ENCODE measurements around the gene UTP25.
"Not testable (repeated sequence)": the region's sequence is repeated elsewhere in the genome, so short reads cannot be mapped to it uniquely, and the experiment has no call there.

Gene UTP25

DNA sequence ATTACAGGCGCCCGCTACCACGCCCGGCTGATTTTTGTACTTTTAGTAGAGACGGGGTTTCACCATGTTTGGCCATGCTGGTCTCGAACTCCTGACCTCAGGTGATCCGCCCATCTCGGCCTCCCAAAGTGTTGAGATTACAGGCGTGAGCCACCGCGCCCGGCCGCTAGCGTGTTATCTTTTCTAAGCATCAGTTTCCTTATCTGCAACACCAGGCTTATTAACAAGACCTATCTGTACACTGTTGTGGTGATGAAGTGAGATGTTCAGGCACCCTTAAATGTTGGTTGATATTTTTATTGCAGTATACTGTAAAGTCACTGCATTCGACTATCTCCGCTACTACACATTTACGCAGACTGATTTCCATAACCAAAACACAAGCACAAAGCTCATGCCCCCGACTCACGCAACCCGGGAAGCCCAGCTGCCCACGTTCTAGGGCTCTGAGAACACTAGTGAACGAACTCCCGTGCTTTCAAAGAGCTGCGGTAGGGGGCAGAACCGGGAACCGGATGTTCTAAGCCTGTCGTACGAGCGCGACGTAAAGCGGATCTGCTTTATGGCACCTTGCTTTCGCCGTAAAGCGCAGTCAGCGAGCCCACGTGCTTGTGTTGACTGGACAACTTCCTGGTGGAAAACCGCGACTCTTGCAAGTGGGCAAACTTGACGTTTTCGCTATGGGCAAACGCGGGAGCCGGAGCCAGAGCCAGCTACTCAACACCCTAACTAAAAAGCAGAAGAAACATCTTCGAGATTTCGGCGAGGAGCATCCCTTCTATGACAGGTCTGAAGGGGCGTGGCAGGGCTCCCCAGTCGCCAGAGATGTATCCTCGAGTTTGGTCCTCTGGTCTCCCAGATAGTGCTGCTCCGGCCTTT is at the start of gene UTP25:
TSS of gene UTP25 (plus strand) at position 589 of the 879 bp plus-strand sequence. CDS start at position 681, 92 bp downstream.
- DNase-seq (ENCODE audit: low read depth, low spot score): peak; percentile 98

- DNase-seq (ENCODE audit: low read depth, low spot score): no peak
Measured at GRCh38 chr1:209778102-209778501, 49.7 kb upstream of the UTP25 start.

DNA sequence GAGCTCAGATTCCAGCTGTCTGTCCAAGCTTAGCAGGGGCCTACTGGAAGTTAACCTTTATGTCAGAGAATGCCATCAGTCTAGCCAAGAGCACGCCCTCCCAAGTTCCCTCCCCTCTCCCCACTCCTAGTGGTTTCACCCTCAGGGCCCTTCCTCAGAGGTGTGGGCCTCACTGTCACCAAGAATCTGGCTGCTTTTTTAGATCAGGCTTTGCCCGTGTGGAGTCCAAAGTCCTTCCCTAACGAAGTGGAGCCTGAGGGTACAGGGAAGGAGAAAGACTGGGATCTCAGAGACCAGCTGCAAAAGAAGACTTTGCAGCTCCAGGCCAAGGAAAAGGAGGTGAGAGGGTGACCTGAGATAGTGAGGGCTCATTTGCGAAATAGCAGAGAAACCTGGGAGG is 47.5 kb upstream of the UTP25 start:
- no peak for DNase-seq (ENCODE audit: low read depth, low spot score)

GRCh38 chr1:209783386-209783785 is 44.4 kb upstream of the UTP25 start:
- DNase-seq (ENCODE audit: low read depth, low spot score): no peak

DNA sequence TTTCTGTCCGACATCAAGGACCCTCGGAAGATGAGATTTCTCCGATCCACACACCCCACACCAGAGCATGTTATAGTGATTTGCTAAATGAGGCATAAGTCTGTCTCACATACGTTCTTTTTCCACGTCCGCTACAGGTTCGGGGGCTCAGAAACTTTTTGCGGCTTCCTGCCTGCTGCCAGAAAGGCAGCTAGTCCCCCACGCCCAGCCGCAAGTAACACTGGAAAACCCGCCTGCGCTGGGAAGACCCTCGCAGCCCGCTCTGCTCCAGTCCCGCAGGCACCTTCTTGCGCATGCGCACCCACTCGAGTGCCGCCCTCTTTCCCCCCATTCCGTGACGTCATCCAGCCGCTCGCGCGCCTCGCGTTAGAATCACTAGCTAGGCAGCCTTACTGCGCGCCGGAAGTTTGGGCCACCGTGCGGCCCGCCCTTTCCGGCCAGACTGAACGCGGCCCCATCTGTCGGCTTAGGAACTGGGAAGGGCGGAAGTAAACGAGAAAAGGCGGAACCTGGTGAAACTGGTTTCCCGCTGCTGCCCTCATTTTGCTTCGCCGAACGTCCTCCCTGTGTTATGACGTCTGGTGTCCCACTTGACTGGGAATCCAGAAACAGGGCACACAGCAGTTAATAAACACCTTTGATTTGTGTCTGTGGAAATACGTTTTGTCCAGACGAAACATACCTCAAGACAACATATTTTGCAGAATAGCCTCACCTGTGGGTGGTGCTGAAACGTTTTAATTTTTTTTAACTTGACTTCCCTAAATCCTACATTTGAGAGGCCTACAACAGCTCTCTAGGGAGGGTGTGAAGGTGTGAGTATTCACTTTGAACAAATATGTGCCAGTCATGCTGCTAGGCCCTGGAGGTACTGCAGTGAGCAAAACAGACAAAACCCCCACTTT is 43.3 kb upstream of the UTP25 start, which contains the start of gene C1orf74:
TSS of gene C1orf74 (minus strand) at position 295 of the 905 bp plus-strand sequence. CDS start 925 bp downstream, outside the sequence.
- DNase-seq (ENCODE audit: low read depth, low spot score): peak; percentile 99

DNA sequence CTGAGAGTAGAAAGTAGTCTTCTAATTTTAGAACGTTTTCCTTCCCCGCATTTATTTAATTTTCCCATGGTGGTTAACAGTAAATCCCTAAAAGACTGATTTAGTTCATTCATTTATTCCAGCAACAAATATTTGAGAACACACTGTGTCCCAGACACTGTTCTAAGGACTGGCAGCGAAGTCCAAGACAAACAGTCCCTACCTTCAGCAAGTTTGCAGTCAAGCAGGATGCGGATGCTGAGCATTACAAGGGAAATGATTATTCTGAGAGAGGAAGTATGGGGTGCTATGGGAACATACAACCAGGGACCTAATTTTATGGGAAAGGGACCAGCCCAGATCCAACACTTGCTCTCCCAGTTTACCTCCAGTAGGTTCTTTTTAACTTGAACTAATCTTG is 42.2 kb upstream of the UTP25 start:
- no peak for DNase-seq (ENCODE audit: low read depth, low spot score)

- DNase-seq (ENCODE audit: low read depth, low spot score): no peak
Measured at GRCh38 chr1:209786146-209786545, 41.6 kb upstream of the UTP25 start.

GRCh38 chr1:209787551-209787950 is 40.2 kb upstream of the UTP25 start:
- no peak for DNase-seq (ENCODE audit: low read depth, low spot score)

DNA sequence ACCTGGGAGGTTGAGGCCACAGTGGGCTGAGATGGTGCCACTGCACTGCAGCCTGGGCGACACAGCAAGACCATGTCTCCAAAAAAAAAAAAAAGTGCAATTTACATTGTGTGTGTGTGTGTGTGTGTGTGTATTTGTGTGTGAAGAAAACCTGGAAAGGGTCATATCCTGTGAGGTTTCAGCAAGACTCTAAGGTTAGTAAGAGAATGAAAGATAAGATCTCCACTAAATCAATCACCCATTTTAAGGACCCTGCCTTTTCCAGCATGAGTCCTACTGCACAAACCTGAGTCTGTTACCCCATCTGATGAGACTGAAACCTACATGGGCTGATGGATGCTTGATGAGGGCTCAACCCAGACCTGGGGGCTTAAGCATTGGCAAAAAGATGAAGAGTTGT is 38.5 kb upstream of the UTP25 start:
- no peak for DNase-seq (ENCODE audit: low read depth, low spot score)

DNA sequence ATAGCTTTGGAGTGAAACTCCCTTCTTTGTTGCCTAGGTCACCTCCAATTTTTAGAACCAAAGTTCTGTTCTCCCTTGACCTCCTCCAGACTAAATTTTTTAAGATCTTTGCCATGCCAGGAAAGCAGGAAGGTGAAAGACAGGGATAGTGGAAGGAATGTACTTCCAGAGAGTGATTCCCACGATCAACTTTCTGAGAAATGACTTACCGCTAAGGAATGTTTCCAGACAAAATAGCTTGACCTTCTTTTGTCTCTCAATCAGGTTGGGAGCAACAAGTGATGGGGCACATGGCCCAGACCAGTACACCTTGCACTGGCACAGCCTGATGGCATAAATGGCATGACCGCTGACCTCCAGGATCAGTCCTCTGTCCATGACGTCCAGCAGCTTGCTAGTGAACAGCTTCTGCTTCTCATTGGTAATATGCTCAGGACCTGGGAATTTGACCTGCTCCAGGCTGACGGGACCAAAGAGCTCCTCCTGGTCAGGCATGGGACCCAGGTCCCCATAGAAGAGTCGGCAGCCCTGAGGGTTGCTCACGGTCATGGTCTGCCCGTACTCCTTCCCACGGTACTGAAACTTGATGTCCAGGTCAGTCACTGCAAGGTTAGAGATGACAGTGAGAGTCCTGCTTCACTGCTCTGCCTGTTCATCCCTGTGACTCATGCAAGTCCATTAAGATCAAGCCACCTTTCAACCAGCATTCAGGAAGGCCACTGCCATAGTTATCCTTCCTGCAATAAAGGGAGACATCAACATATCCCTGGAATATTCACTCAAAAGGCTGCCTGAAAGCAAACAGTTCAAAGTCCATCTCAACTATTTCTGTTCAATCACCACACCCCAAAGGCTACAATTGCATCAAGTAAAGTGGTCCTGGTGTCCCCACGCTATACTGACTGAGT is 37.2 kb upstream of the UTP25 start:
- DNase-seq (ENCODE audit: low read depth, low spot score): no peak

DNA sequence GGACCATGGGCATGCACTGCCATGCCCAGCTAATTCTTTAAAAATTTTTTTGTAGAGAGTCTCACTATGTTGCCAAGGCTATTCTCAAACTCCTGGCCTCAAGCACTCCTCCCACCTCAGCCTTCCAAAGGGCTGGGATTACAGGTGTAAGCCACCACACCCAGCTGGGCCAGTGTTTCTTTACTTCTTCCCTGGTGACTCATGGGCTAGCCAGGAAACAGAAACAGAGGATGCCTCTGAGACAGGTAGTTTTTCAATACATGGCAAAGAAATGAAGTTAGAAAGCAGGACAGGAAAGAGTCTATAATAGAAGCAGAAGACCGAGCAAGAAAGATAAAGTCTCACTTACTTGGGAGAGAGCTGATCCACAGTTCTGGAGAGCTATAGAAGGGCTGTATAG is 35.9 kb upstream of the UTP25 start:
- no peak for DNase-seq (ENCODE audit: low read depth, low spot score)

DNA sequence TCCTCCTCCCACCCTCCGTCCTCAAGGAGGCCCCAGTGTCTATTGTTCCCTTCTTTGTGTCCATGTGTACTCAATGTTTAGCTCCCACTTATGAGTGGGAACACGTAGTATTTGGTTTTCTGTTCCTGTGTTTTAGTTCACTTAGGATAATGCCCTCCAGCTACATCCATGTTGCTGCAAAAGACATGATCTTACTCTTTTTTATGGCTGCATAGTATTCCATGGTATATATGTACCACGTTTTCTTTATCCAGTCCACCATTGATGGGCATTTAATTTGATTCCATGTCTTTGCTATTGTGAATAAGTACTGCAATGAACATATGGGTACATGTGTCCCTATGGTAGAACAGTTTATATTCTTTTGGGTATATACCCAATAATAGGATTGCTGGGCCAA is 34.1 kb upstream of the UTP25 start:
- DNase-seq (ENCODE audit: low read depth, low spot score): not testable (repeated sequence)

DNA sequence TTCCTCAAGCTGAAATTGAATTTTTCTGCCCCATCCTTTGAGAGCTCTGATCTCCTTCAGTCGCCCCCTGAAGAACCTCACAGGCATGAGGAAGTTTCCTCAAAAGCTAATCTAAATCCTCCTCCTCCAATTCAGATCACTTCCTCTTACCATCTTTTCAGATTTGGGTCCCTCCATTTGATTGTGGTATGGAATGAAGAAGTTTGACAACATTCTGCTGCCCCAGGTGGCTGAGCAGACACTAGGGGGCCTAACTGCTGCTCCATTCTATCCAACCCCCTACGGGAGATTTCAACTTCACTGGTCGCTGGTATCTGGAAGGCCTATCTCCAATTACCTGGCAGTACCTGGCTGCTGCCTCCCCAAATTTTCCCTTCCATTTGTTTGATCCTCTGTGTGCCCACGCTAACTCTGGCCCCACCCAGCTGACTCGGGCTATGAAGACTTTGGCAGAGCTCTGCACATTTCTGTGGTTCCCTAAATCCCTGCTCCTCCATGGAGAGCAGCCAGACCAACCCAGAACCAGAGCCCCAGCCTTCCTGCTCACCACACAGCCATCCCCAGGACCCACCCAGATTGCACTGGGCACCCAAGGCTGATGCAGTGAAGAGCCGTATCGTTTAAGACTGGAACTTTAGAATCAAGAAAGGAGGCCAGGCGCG is 29.7 kb upstream of the UTP25 start:
- peak; percentile 42 for DNase-seq (ENCODE audit: low read depth, low spot score)

GRCh38 chr1:209800984-209801834 is 26.6 kb upstream of the UTP25 start:
- peak; percentile 23 for DNase-seq (ENCODE audit: low read depth, low spot score)

DNA sequence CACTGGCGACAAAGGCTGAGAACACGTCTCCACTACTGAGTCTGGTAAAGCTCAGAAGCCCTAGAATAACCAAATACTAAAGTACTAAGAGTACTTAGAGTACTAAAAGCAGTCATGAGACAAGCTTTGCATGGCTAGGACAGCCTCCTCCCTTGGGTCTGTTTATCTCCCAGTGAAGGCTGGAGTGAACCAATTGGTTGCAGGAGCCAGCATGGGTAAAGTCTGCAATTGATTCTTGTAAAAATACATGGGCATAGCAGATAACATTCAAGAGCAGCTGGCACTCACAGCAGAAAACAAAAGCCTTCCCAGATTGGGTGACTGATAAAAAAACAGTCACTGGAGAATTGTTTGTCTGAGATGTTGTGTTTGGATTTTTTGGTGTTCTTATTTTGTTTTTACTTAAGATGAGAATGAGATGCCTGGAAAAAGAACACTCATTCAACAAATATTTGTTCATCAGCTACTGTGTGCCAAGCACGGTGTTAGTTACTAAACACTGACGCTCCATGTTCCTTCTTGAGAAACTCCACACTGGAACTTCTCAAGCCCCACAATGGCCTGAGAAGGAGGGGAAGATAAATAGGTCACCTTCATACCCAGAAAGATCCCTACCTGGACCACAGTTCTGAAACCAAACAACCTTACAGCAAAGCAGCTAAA is 25.5 kb upstream of the UTP25 start:
- DNase-seq (ENCODE audit: low read depth, low spot score): no peak

DNA sequence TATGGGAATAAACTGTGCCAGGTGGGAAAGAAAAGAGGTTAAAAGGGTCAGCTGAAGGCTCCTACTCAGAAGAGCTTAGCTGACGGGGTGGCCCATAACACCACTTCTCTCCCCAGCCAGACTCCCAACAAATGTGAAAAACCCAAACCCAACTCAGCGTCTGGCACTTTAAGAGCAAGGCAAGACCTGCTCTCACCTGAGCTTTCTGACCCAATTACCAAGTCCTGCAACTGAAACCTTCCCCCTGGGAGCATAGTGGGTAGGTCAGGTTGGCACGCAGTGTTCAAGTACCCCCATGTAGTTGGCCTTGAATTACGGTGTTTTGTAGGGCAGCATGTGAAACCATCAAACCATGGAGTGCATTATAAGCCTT is 25.0 kb upstream of the UTP25 start:
- DNase-seq (ENCODE audit: low read depth, low spot score): no peak

GRCh38 chr1:209803568-209803967 is 24.2 kb upstream of the UTP25 start:
- DNase-seq (ENCODE audit: low read depth, low spot score): no peak

- no peak for DNase-seq (ENCODE audit: low read depth, low spot score)
Measured at GRCh38 chr1:209805341-209805781, 22.4 kb upstream of the UTP25 start.

All from astrocyte of the hippocampus (primary cell).